HEK293 (cell line): Measurements from ENCODE around the gene BUB3.

Experiments
- EGR2 ChIP-seq: fragments of 450-650 bp; formaldehyde crosslinking; IDR thresholded peaks from 2 replicates; pipeline ENCODE4 v1.5.1; 2016; ENCODE audit warnings: low read depth, missing biosample characterization, missing genetic modification characterization
- KLF16 ChIP-seq: fragments of 450-650 bp; formaldehyde crosslinking; IDR thresholded peaks from 2 replicates; pipeline ENCODE4 v1.5.1; 2017; ENCODE audit warnings: missing biosample characterization, missing genetic modification characterization
- MEIS1 ChIP-seq: sonication (generic); formaldehyde crosslinking; IDR thresholded peaks from 2 replicates; pipeline ENCODE4 v1.8.1; 2022; ENCODE audit warnings: missing genetic modification reagents, mild to moderate bottlenecking, borderline replicate concordance
- SCRT2 ChIP-seq: fragments of 450-650 bp; formaldehyde crosslinking; IDR thresholded peaks from 2 replicates; pipeline ENCODE4 v1.5.1; 2016; ENCODE audit warnings: missing biosample characterization, missing genetic modification characterization
- ZBTB1 ChIP-seq: fragments of 450-650 bp; formaldehyde crosslinking; IDR thresholded peaks from 2 replicates; pipeline ENCODE4 v1.5.1; 2016; ENCODE audit warnings: missing biosample characterization, missing genetic modification characterization
- ZBTB17 ChIP-seq: fragments of 450-650 bp; formaldehyde crosslinking; IDR thresholded peaks from 2 replicates; pipeline ENCODE4 v1.5.1; 2016; ENCODE audit warnings: missing biosample characterization, missing genetic modification characterization
- ZBTB21 ChIP-seq: fragments of 450-650 bp; formaldehyde crosslinking; IDR thresholded peaks from 2 replicates; pipeline ENCODE4 v1.5.1; 2017; ENCODE audit warnings: missing biosample characterization, missing genetic modification characterization
- ZBTB8A ChIP-seq: fragments of 450-650 bp; formaldehyde crosslinking; IDR thresholded peaks from 2 replicates; pipeline ENCODE4 v1.5.1; 2016; ENCODE audit warnings: missing biosample characterization, missing genetic modification characterization
- ZNF19 ChIP-seq: fragments of 450-650 bp; formaldehyde crosslinking; IDR thresholded peaks from 2 replicates; pipeline ENCODE4; 2016; ENCODE audit warnings: missing biosample characterization, missing genetic modification characterization, low read depth
- ZNF302 ChIP-seq: fragments of 450-650 bp; formaldehyde crosslinking; IDR thresholded peaks from 2 replicates; pipeline ENCODE4 v1.5.1; 2016; ENCODE audit warnings: missing biosample characterization, missing genetic modification characterization, low read depth
- ZNF350 ChIP-seq: fragments of 450-650 bp; formaldehyde crosslinking; IDR thresholded peaks from 2 replicates; pipeline ENCODE4 v1.5.0; 2017; ENCODE audit warnings: missing biosample characterization, mild to moderate bottlenecking, missing genetic modification characterization
- ZNF404 ChIP-seq: fragments of 450-650 bp; formaldehyde crosslinking; IDR thresholded peaks from 2 replicates; pipeline ENCODE4 v1.5.1; 2017; ENCODE audit warnings: missing biosample characterization, missing genetic modification characterization
- ZNF530 ChIP-seq: fragments of 450-650 bp; formaldehyde crosslinking; IDR thresholded peaks from 2 replicates; pipeline ENCODE4 v1.5.1; 2016; ENCODE audit warnings: low read depth, missing biosample characterization, missing genetic modification characterization
- ZNF558 ChIP-seq: fragments of 450-650 bp; formaldehyde crosslinking; IDR thresholded peaks from 2 replicates; pipeline ENCODE4 v1.5.1; 2016; ENCODE audit warnings: missing biosample characterization, missing genetic modification characterization
- ZNF561 ChIP-seq: fragments of 450-650 bp; IDR thresholded peaks from 2 replicates; pipeline ENCODE4 v1.5.1; 2018; ENCODE audit warnings: missing biosample characterization, missing genetic modification characterization, borderline replicate concordance
- ZNF76 ChIP-seq: fragments of 450-650 bp; formaldehyde crosslinking; IDR thresholded peaks from 2 replicates; pipeline ENCODE4; 2016; ENCODE audit warnings: low read depth, missing biosample characterization, missing genetic modification characterization, borderline replicate concordance
- ZNF777 ChIP-seq: fragments of 450-650 bp; formaldehyde crosslinking; IDR thresholded peaks from 2 replicates; pipeline ENCODE4 v1.5.1; 2017; ENCODE audit warnings: missing biosample characterization, missing genetic modification characterization, borderline replicate concordance
- ZSCAN30 ChIP-seq: fragments of 450-650 bp; IDR thresholded peaks from 2 replicates; pipeline ENCODE4 v1.5.1; 2018; ENCODE audit warnings: missing biosample characterization, mild to moderate bottlenecking, missing genetic modification characterization, moderate library complexity
- ZXDB ChIP-seq: fragments of 450-650 bp; formaldehyde crosslinking; IDR thresholded peaks from 2 replicates; pipeline ENCODE4 v1.5.1; 2016; ENCODE audit warnings: missing biosample characterization, missing genetic modification characterization
- TF ChIP-seq, protein P1 (sequence below): fragments of 450-650 bp; formaldehyde crosslinking; conservative IDR thresholded peaks from 2 replicates; pipeline ENCODE4 v1.5.1; 2016; ENCODE audit warnings: low read depth, missing biosample characterization, missing genetic modification characterization
- TF ChIP-seq, protein P2 (sequence below): fragments of 450-650 bp; IDR thresholded peaks from 2 replicates; pipeline ENCODE4 v1.5.1; 2018; ENCODE audit warnings: missing biosample characterization, missing genetic modification characterization
- TF ChIP-seq, protein P3 (sequence below): fragments of 450-650 bp; formaldehyde crosslinking; IDR thresholded peaks from 2 replicates; pipeline ENCODE4 v1.5.1; 2016; ENCODE audit warnings: missing biosample characterization, missing genetic modification characterization
- TF ChIP-seq, protein P4 (sequence below): IDR thresholded peaks from 2 replicates; pipeline ENCODE4 v1.6.1; 2011; ENCODE audit warnings: mild to moderate bottlenecking, low read depth, low read length, borderline replicate concordance
- TF ChIP-seq, protein P5 (sequence below): fragments of 450-650 bp; formaldehyde crosslinking; IDR thresholded peaks from 2 replicates; pipeline ENCODE4 v1.5.1; 2017; ENCODE audit warnings: missing biosample characterization, mild to moderate bottlenecking, missing genetic modification characterization, moderate library complexity
- TF ChIP-seq, protein P6 (sequence below): fragments of 450-650 bp; formaldehyde crosslinking; IDR thresholded peaks from 2 replicates; pipeline ENCODE4 v1.5.1; 2016; ENCODE audit warnings: missing biosample characterization, missing genetic modification characterization
- TF ChIP-seq, protein P7 (sequence below): fragments of 450-650 bp; formaldehyde crosslinking; IDR thresholded peaks from 2 replicates; pipeline ENCODE4 v1.5.1; 2016; ENCODE audit warnings: missing biosample characterization, missing genetic modification characterization

BUB3 gene

DNA sequence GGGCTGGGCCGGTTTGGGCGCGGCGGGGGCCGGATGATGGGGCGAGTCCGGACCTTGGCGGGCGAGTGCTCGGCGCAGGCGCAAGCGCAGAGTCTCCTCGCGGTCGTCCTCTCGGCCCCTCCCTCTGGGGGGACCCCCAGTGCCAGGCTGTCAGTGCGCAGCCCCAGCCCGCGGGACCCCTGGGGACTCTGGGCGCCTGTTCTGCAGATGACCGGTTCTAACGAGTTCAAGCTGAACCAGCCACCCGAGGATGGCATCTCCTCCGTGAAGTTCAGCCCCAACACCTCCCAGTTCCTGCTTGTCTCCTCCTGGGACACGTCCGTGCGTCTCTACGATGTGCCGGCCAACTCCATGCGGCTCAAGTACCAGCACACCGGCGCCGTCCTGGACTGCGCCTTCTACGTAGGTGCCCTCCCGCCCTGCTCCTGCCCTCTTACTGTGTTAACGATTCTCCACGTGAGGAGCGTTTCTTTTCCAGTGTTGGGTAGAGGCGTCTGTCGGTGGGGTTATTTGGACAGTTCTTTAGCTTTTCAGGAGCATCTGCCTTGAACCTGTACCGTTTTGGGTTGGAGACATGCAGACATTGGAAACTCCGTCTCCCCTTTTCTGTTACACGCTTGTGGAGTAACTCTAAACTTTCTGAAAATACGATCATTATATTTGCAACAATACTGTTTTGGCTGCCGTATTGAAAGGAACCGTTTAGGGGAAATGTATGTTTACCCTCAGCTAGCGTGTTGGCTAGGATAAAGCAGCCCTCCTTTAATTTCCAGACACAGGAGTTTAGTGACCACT, 706 bp downstream of the BUB3 start (continued):
- TF ChIP-seq ZNF19 (tag by site-specific recombination) (no peak), ZNF302 (no peak), SCRT2 (tag by site-specific recombination) (no peak), ZNF76 (tag by site-specific recombination) (no peak), ZBTB17 (tag by site-specific recombination) (no peak), ZSCAN30 (tag by site-specific recombination) (no peak; the same call in 1 of the 2 replicates), ZNF561 (tag by site-specific recombination) (peak; percentile 71; the same call in 1 of the 2 replicates), ZBTB8A (tag by site-specific recombination) (peak; percentile 67), ZNF558 (tag by site-specific recombination) (no peak), ZXDB (tag by site-specific recombination) (peak; percentile 7; the same call in 1 of the 2 replicates), ZBTB21 (no peak), ZNF530 (tag by site-specific recombination) (no peak), ZNF404 (tag by site-specific recombination) (no peak), KLF16 (tag by site-specific recombination) (no peak; the same call in 1 of the 2 replicates), ZNF350 (no peak), MEIS1 (CRISPR knock-in tag) (no peak), EGR2 (tag by site-specific recombination) (no peak), ZNF777 (tag by site-specific recombination) (no peak), ZBTB1 (no peak)
- TF ChIP-seq, protein P1, sequence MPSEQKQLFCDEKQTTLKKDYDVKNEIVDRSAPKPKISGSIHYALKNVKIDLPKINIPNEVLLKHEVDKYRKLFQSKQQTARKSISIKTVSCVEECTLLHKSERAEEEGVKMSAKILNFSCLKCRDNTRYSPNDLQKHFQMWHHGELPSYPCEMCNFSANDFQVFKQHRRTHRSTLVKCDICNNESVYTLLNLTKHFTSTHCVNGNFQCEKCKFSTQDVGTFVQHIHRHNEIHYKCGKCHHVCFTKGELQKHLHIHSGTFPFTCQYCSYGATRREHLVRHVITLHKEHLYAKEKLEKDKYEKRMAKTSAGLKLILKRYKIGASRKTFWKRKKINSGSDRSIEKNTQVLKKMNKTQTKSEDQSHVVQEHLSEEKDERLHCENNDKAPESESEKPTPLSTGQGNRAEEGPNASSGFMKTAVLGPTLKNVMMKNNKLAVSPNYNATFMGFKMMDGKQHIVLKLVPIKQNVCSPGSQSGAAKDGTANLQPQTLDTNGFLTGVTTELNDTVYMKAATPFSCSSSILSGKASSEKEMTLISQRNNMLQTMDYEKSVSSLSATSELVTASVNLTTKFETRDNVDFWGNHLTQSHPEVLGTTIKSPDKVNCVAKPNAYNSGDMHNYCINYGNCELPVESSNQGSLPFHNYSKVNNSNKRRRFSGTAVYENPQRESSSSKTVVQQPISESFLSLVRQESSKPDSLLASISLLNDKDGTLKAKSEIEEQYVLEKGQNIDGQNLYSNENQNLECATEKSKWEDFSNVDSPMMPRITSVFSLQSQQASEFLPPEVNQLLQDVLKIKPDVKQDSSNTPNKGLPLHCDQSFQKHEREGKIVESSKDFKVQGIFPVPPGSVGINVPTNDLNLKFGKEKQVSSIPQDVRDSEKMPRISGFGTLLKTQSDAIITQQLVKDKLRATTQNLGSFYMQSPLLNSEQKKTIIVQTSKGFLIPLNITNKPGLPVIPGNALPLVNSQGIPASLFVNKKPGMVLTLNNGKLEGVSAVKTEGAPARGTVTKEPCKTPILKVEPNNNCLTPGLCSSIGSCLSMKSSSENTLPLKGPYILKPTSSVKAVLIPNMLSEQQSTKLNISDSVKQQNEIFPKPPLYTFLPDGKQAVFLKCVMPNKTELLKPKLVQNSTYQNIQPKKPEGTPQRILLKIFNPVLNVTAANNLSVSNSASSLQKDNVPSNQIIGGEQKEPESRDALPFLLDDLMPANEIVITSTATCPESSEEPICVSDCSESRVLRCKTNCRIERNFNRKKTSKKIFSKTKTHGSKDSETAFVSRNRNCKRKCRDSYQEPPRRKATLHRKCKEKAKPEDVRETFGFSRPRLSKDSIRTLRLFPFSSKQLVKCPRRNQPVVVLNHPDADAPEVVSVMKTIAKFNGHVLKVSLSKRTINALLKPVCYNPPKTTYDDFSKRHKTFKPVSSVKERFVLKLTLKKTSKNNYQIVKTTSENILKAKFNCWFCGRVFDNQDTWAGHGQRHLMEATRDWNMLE (tag by site-specific recombination) = no peak
- TF ChIP-seq, protein P2, sequence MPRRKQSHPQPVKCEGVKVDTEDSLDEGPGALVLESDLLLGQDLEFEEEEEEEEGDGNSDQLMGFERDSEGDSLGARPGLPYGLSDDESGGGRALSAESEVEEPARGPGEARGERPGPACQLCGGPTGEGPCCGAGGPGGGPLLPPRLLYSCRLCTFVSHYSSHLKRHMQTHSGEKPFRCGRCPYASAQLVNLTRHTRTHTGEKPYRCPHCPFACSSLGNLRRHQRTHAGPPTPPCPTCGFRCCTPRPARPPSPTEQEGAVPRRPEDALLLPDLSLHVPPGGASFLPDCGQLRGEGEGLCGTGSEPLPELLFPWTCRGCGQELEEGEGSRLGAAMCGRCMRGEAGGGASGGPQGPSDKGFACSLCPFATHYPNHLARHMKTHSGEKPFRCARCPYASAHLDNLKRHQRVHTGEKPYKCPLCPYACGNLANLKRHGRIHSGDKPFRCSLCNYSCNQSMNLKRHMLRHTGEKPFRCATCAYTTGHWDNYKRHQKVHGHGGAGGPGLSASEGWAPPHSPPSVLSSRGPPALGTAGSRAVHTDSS (tag by site-specific recombination) = no peak
- TF ChIP-seq, protein P3, sequence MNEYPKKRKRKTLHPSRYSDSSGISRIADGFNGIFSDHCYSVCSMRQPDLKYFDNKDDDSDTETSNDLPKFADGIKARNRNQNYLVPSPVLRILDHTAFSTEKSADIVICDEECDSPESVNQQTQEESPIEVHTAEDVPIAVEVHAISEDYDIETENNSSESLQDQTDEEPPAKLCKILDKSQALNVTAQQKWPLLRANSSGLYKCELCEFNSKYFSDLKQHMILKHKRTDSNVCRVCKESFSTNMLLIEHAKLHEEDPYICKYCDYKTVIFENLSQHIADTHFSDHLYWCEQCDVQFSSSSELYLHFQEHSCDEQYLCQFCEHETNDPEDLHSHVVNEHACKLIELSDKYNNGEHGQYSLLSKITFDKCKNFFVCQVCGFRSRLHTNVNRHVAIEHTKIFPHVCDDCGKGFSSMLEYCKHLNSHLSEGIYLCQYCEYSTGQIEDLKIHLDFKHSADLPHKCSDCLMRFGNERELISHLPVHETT (tag by site-specific recombination) = no peak
- TF ChIP-seq, protein P4, sequence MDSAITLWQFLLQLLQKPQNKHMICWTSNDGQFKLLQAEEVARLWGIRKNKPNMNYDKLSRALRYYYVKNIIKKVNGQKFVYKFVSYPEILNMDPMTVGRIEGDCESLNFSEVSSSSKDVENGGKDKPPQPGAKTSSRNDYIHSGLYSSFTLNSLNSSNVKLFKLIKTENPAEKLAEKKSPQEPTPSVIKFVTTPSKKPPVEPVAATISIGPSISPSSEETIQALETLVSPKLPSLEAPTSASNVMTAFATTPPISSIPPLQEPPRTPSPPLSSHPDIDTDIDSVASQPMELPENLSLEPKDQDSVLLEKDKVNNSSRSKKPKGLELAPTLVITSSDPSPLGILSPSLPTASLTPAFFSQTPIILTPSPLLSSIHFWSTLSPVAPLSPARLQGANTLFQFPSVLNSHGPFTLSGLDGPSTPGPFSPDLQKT = no peak
- TF ChIP-seq, protein P5, sequence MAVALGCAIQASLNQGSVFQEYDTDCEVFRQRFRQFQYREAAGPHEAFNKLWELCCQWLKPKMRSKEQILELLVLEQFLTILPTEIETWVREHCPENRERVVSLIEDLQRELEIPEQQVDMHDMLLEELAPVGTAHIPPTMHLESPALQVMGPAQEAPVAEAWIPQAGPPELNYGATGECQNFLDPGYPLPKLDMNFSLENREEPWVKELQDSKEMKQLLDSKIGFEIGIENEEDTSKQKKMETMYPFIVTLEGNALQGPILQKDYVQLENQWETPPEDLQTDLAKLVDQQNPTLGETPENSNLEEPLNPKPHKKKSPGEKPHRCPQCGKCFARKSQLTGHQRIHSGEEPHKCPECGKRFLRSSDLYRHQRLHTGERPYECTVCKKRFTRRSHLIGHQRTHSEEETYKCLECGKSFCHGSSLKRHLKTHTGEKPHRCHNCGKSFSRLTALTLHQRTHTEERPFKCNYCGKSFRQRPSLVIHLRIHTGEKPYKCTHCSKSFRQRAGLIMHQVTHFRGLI = no peak; the same call in 1 of the 2 replicates
- TF ChIP-seq, protein P6, sequence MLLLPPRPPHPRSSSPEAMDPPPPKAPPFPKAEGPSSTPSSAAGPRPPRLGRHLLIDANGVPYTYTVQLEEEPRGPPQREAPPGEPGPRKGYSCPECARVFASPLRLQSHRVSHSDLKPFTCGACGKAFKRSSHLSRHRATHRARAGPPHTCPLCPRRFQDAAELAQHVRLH (tag by site-specific recombination) = no peak
- TF ChIP-seq, protein P7, sequence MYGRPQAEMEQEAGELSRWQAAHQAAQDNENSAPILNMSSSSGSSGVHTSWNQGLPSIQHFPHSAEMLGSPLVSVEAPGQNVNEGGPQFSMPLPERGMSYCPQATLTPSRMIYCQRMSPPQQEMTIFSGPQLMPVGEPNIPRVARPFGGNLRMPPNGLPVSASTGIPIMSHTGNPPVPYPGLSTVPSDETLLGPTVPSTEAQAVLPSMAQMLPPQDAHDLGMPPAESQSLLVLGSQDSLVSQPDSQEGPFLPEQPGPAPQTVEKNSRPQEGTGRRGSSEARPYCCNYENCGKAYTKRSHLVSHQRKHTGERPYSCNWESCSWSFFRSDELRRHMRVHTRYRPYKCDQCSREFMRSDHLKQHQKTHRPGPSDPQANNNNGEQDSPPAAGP = no peak
